A549 (cell line): ENCODE data around the gene MSI2.

Experiments used
- EP300 ChIP-seq, 2 experiments: fragments of >200 bp; sonication (Bioruptor Twin); formaldehyde crosslinking; IDR thresholded peaks; 2 replicates in 1 of 2; 3 replicates in 1 of 2; pipeline ENCODE4 v1.6.1; 2016 to 2017
- JUN ChIP-seq, 2 experiments: fragments of >200 bp; sonication (Bioruptor Twin); formaldehyde crosslinking; IDR thresholded peaks; 2 replicates in 1 of 2; 3 replicates in 1 of 2; pipeline ENCODE4 v1.6.1; 2016 to 2017
- PBX3 ChIP-seq: IDR thresholded peaks from 2 replicates; pipeline ENCODE4 v1.6.1; 2012
- RARB ChIP-seq: fragments of 250-450 bp; sonication (Bioruptor Pico); IDR thresholded peaks from 2 replicates; pipeline ENCODE4 v1.8.0; 2021; ENCODE audit warnings: mild to moderate bottlenecking, moderate library complexity
- ZNF302 ChIP-seq: fragments of 250-450 bp; sonication (Bioruptor Pico); IDR thresholded peaks from 2 replicates; pipeline ENCODE4 v1.9.0; 2021; ENCODE audit warnings: inconsistent platforms, mild to moderate bottlenecking, moderate library complexity
- TF ChIP-seq, protein P1 (sequence below): fragments of >200 bp; sonication (Bioruptor Twin); formaldehyde crosslinking; IDR thresholded peaks from 3 replicates; pipeline ENCODE4 v1.5.1; 2016

DNA sequence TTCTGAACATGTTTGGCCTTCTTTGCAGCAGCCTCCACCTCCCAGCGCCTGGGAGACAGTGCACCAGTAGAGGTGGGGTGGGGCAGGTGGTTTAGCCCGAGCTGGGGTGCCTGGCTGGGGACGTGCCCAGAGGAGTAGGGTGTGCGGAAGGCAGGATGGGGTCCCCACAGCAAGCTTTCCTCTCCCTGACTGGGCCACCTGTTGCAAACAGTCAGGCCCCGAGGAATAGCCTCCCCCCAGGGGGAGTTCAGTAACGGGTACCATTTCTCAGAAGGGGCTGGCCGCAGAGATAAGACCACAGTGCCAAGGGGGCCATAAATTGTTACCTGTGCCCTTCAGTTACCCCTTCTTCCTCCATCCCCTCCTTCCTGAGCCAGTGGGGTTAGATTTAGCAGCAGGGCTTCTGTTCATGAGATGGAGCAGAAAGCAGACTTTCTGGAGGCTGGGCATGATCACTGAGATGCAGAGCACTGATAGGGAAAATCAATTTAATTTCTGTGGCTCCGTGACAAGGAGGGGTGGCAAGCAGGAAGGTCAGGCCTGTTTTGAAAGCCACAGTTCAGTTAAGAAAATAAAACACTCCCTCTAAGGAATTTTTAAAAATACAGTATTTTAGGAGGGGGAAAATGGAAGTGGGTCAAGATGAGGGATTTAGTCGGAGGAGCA, 181.9 kb downstream of the MSI2 start:
- TF ChIP-seq RARB: no peak
- TF ChIP-seq JUN (IDR thresholded peaks at IDR 0.05): no peak
- TF ChIP-seq EP300 (IDR thresholded peaks at IDR 0.05): no peak
- TF ChIP-seq, protein P1, sequence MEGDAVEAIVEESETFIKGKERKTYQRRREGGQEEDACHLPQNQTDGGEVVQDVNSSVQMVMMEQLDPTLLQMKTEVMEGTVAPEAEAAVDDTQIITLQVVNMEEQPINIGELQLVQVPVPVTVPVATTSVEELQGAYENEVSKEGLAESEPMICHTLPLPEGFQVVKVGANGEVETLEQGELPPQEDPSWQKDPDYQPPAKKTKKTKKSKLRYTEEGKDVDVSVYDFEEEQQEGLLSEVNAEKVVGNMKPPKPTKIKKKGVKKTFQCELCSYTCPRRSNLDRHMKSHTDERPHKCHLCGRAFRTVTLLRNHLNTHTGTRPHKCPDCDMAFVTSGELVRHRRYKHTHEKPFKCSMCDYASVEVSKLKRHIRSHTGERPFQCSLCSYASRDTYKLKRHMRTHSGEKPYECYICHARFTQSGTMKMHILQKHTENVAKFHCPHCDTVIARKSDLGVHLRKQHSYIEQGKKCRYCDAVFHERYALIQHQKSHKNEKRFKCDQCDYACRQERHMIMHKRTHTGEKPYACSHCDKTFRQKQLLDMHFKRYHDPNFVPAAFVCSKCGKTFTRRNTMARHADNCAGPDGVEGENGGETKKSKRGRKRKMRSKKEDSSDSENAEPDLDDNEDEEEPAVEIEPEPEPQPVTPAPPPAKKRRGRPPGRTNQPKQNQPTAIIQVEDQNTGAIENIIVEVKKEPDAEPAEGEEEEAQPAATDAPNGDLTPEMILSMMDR: no peak
- TF ChIP-seq PBX3: no peak
- TF ChIP-seq ZNF302 (CRISPR knock-in tag): no peak
